ENCODE results near the gene MARCHF9. TPM values are rescaled to one million over a fixed set of nuclear protein-coding genes. Genes with fewer than 3 reads are reported as not detected.

MARCHF9 gene
- total RNA-seq, 1 donor from 2014 or later: 6.3 TPM

DNA sequence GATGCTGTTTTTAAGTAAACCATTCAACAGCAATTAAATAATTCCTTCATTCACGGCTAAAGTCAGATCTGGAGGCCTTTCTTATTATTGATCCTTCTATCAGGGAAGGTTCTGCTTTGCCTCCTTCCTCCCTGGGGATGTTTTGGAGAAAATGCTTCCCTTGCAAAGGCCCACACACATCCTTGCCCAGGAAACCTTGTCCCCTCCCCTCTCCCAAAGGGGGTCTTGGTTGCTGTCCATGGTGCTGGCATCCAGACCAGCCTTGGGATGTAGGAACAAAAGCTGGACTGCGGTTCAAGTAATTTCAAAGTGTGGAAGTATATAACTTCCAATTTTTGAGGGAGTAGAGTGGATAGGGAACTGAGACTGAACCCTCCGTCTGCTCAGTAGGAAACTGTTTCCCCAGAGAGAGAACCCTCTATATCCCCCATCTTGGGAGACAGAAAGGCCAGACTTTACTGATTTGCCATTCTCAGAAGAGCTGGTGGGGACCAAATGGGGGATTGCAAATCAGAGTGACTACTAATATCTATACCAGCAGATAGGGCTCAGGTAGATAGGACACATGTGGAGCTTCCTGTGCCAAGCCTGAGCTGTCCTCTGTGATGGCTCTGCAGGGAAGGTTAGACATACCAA lies 5.6 kb downstream of the MARCHF9 start:
- Histone ChIP-seq H3K4me3 (ENCODE audit: low read depth, low read length) (no peak overlapping the region), H3K27me3 (ENCODE audit: control insufficient read depth, insufficient read depth, low read length) (no peaks in the 10 kb centered on the region), H3K36me3 (ENCODE audit: control insufficient read depth, insufficient read depth, low read length) (peaks cover 2% of the 10 kb centered on the region)
- FAIRE-seq: no peak
- TF ChIP-seq, protein P1, sequence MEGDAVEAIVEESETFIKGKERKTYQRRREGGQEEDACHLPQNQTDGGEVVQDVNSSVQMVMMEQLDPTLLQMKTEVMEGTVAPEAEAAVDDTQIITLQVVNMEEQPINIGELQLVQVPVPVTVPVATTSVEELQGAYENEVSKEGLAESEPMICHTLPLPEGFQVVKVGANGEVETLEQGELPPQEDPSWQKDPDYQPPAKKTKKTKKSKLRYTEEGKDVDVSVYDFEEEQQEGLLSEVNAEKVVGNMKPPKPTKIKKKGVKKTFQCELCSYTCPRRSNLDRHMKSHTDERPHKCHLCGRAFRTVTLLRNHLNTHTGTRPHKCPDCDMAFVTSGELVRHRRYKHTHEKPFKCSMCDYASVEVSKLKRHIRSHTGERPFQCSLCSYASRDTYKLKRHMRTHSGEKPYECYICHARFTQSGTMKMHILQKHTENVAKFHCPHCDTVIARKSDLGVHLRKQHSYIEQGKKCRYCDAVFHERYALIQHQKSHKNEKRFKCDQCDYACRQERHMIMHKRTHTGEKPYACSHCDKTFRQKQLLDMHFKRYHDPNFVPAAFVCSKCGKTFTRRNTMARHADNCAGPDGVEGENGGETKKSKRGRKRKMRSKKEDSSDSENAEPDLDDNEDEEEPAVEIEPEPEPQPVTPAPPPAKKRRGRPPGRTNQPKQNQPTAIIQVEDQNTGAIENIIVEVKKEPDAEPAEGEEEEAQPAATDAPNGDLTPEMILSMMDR (IDR thresholded peaks at IDR 0.05; ENCODE audit: insufficient read depth, low read length, severe bottlenecking): no peak
- DNase-seq (ENCODE audit: low read depth): no peak

DNA sequence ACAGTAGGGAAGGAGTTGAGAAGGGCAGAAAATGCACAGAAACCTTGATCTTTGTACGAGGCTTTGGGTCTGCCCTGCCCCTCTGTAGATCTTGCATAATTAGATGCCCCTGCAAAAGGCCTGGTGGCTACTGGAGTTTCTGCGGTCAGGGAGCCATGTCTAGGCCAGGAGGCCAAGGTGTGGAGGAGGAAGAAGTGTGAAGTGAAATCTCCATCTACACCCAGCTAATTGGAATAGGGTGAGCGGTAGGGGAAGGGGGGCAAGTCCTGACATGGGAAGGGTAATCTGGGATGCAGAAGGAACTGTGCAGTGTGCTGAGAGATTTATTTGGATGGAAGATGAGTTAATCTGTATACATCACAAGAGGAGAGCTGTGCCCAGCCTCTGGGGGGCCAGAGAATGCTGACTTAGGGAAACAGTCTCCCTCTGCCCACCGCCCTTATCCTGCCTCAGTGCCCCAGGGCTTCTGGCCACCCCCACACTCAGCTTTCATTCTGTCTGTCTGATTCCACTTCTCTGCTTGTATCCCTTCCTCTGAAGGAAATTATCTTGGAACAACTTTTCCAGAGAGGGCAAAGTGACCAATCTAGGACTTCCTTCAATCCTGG lies 6.6 kb downstream of the MARCHF9 start:
- H3K4me3 ChIP-seq (ENCODE audit: low read depth, low read length): no peak overlapping the region
- H3K27me3 ChIP-seq (ENCODE audit: control insufficient read depth, insufficient read depth, low read length): no peaks in the 10 kb centered on the region
- TF ChIP-seq, protein P1 (IDR thresholded peaks at IDR 0.05; ENCODE audit: insufficient read depth, low read length, severe bottlenecking): no peak
- DNase-seq (ENCODE audit: low read depth) (no peak), FAIRE-seq (peak; percentile 50)
- H3K36me3 ChIP-seq (ENCODE audit: control insufficient read depth, insufficient read depth, low read length): peaks cover 2% of the 10 kb centered on the region

DNA sequence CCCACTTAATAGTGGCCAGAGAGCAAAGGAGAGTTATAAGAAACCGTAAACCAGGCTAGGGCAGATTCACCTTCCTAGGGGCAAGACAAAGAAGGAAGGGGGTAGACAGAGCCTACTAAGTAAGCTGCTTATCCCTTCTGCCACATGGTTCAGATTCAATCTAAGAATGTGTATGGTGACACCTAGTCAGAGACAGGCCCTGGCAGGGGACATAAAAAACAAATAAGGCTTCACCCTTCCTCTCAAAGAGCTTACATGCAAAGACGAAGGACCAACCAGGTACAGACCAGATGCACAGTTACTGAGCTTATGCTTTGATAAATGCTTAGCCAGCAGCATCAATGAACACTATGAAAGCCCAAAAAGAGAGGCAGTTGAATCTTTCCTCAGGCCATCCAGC lies 7.6 kb downstream of the MARCHF9 start:
- Histone ChIP-seq H3K36me3 (ENCODE audit: control insufficient read depth, insufficient read depth, low read length) (peaks cover 2% of the 10 kb centered on the region), H3K27me3 (ENCODE audit: control insufficient read depth, insufficient read depth, low read length) (no peaks in the 10 kb centered on the region), H3K4me3 (ENCODE audit: low read depth, low read length) (no peak overlapping the region)
- TF ChIP-seq, protein P1 (IDR thresholded peaks at IDR 0.05; ENCODE audit: insufficient read depth, low read length, severe bottlenecking): no peak
- FAIRE-seq (no peak), DNase-seq (ENCODE audit: low read depth) (no peak)

DNA sequence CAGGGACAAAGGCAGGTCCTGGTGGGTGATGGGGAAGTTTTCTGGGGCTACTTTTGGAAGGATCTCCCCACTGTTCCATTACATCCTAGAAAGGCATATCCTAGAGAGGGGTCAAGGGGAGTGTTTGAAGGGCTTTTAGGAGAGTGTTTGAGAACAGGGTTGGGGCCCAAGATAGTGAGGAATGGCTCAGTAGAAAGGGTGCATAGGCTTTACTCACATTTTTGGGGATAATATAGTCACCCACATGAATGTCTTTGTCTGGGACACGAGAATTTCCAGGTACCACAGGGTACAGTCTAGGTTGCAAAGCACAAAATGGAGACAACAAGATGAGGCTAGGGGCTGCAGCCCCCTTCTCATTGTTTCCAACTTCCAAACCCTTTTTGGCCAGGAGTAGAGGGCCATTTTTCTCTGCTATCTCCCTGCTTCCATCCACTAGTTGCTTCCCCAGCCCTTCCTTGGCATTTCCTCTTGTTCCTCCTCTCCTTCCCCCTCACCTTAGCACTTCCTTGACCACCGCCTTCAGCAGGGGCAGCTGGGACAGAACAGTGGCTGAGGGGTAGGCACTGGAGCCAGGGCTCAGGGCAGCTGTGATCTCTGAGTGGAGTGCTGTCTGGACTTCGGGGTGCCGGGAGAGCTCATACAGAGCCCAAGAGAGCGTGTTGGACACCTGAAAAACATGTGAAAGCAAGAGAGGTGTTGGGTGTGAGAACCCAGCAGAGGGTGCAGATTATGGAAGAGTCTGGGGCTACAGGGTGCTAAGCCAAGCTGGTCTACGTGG lies 9.2 kb downstream of the MARCHF9 start:
- no peak for DNase-seq (ENCODE audit: low read depth)
- Histone ChIP-seq H3K27me3 (ENCODE audit: control insufficient read depth, insufficient read depth, low read length) (no peaks in the 10 kb centered on the region), H3K36me3 (ENCODE audit: control insufficient read depth, insufficient read depth, low read length) (no peaks in the 10 kb centered on the region), H3K4me3 (ENCODE audit: low read depth, low read length) (no peak overlapping the region)
- TF ChIP-seq, protein P1 (IDR thresholded peaks at IDR 0.05; ENCODE audit: insufficient read depth, low read length, severe bottlenecking): no peak
- no peak for FAIRE-seq

DNA sequence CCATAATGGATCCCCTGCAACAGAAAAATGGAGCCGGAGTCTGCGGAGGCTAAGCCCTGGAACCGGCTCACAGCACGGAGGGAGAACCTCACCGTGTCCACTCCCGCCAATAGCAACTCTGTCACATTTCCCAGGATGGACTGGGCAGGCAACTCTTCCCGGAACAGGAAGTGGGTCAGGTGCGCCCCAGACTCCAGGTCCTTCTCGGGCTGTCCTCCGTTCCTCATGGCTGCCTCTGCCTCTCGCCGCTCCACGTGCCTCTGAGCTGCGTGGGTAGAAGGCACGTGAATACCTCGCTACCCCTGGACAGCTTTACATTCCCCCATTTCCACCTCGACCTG lies 9.7 kb downstream of the MARCHF9 start:
- Histone ChIP-seq H3K36me3 (ENCODE audit: control insufficient read depth, insufficient read depth, low read length) (no peaks in the 10 kb centered on the region), H3K27me3 (ENCODE audit: control insufficient read depth, insufficient read depth, low read length) (no peaks in the 10 kb centered on the region), H3K4me3 (ENCODE audit: low read depth, low read length) (peak overlapping the region; percentile 52)
- no peak for FAIRE-seq
- no peak for DNase-seq (ENCODE audit: low read depth)
- TF ChIP-seq, protein P1 (IDR thresholded peaks at IDR 0.05; ENCODE audit: insufficient read depth, low read length, severe bottlenecking): no peak
